ENCODE measurements around the gene BCDIN3D.

The BCDIN3D gene

GRCh38 chr12:49797449-49797776, 45.5 kb downstream of the BCDIN3D start:
- no peaks in the 10 kb centered on the region for H3K27me3 ChIP-seq (replicated peaks; ENCODE audit: control insufficient read depth, insufficient read depth, low read length)
- no peak for DNase-seq (ENCODE audit: extremely low read depth, insufficient read length)
- H3K4me3 ChIP-seq (replicated peaks; ENCODE audit: low read depth, low read length) = no peak overlapping the region
- peaks cover 27% of the 10 kb centered on the region for H3K36me3 ChIP-seq (ENCODE audit: control insufficient read depth, insufficient read depth, low read length)
- TF ChIP-seq CTCF (IDR thresholded peaks at IDR 0.05; ENCODE audit: insufficient read depth, low read length, poor library complexity, severe bottlenecking) = no peak

GRCh38 chr12:49796606-49797448, 46.1 kb downstream of the BCDIN3D start:
- Histone ChIP-seq H3K36me3 (ENCODE audit: control insufficient read depth, insufficient read depth, low read length) (peaks cover 26% of the 10 kb centered on the region), H3K4me3 (replicated peaks; ENCODE audit: low read depth, low read length) (no peak overlapping the region), H3K27me3 (replicated peaks; ENCODE audit: control insufficient read depth, insufficient read depth, low read length) (no peaks in the 10 kb centered on the region)
- TF ChIP-seq CTCF (IDR thresholded peaks at IDR 0.05; ENCODE audit: insufficient read depth, low read length, poor library complexity, severe bottlenecking) = no peak
- no peak for DNase-seq (ENCODE audit: extremely low read depth, insufficient read length)

- Histone ChIP-seq H3K4me3 (replicated peaks; ENCODE audit: low read depth, low read length) (no peak overlapping the region), H3K36me3 (ENCODE audit: control insufficient read depth, insufficient read depth, low read length) (peaks cover 23% of the 10 kb centered on the region)
Measured at GRCh38 chr12:49796155-49796554, 46.8 kb downstream of the BCDIN3D start.

GRCh38 chr12:49795654-49796105, 47.2 kb downstream of the BCDIN3D start:
- H3K27me3 ChIP-seq (replicated peaks; ENCODE audit: control insufficient read depth, insufficient read depth, low read length) = no peaks in the 10 kb centered on the region
- no peak for DNase-seq (ENCODE audit: extremely low read depth, insufficient read length)
- H3K4me3 ChIP-seq (replicated peaks; ENCODE audit: low read depth, low read length) = no peak overlapping the region
- H3K36me3 ChIP-seq (ENCODE audit: control insufficient read depth, insufficient read depth, low read length) = peaks cover 23% of the 10 kb centered on the region
- TF ChIP-seq CTCF (IDR thresholded peaks at IDR 0.05; ENCODE audit: insufficient read depth, low read length, poor library complexity, severe bottlenecking) = no peak

More at GRCh38 chr12:49796155-49796554, 46.8 kb downstream of the BCDIN3D start:
- DNase-seq (ENCODE audit: extremely low read depth, insufficient read length) = no peak
- no peaks in the 10 kb centered on the region for H3K27me3 ChIP-seq (replicated peaks; ENCODE audit: control insufficient read depth, insufficient read depth, low read length)
- TF ChIP-seq CTCF (IDR thresholded peaks at IDR 0.05; ENCODE audit: insufficient read depth, low read length, poor library complexity, severe bottlenecking) = no peak

- DNase-seq (ENCODE audit: extremely low read depth, insufficient read length) = no peak
- no peak for TF ChIP-seq CTCF (IDR thresholded peaks at IDR 0.05; ENCODE audit: insufficient read depth, low read length, poor library complexity, severe bottlenecking)
- Histone ChIP-seq H3K36me3 (ENCODE audit: control insufficient read depth, insufficient read depth, low read length) (peaks cover 21% of the 10 kb centered on the region), H3K4me3 (replicated peaks; ENCODE audit: low read depth, low read length) (no peak overlapping the region), H3K27me3 (replicated peaks; ENCODE audit: control insufficient read depth, insufficient read depth, low read length) (no peaks in the 10 kb centered on the region)
Measured at GRCh38 chr12:49794811-49795653, 47.9 kb downstream of the BCDIN3D start.
